ENCODE data around the gene BMPR1A. TPM values are rescaled to one million over a fixed set of nuclear protein-coding genes. Genes with fewer than 3 reads are reported as not detected.

Gene BMPR1A
- total and polyA plus RNA-seq, 2 of the 13 experiments (the other 11 are each of a cell fraction or from before 2014, with no cell fraction given): 17.8 to 44.2 TPM

DNA sequence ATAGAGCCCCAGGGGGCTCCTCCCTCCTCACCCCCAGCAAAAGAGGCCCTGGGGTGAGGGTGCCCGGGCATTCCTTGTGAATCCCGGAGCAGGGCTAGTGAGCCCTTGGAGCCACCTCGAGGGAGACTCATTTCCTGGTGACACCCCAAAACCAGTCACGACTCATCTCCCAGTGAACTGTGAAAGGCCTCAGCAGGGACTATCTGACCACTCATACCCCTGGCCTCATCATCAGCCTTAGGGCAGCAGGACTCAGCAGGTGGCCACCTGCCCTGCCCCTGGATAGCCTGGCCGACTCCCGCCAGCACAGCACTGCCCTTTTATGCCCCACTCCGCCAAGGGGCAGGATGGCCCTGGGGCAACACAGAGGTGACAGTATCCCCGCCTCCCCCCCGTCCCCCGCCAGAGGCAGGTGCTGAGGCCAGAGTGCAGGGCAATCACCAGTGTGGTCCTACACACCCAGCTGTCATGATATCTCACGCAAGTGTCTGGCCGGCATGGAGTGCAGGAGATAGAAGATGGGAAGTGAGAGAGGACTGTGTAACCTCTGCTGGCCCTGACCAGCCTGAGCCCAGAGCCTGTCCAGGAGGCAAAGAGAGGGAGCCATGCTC lies 205.2 kb downstream of the BMPR1A start:
- no peak overlapping the region for H2AFZ ChIP-seq (ENCODE audit: low read length)
- H4K20me1 ChIP-seq (ENCODE audit: insufficient read depth, low read length): no peaks in the 10 kb centered on the region
- no peak overlapping the region for H3K9ac ChIP-seq (ENCODE audit: insufficient read depth, low read depth, low read length)
- in situ Hi-C loops (cut with HindIII; ENCODE audit: extremely low pct_ligation_motif_present, low pct_unique_long_range_greater_than_20kb) (no loop called here), intact Hi-C loops (cut with micrococcal nuclease; ENCODE audit: unreplicated experiment) (no loop called here)
- no peaks in the 10 kb centered on the region for H3K79me2 ChIP-seq (ENCODE audit: insufficient read depth, low read length)
- TF ChIP-seq PPARG (CRISPR knock-in tag; conservative IDR thresholded peaks at IDR 0.05) (no peak), TAF1 (CRISPR knock-in tag; IDR thresholded peaks at IDR 0.05) (no peak)
- TF ChIP-seq, protein P1, sequence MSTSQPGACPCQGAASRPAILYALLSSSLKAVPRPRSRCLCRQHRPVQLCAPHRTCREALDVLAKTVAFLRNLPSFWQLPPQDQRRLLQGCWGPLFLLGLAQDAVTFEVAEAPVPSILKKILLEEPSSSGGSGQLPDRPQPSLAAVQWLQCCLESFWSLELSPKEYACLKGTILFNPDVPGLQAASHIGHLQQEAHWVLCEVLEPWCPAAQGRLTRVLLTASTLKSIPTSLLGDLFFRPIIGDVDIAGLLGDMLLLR (CRISPR knock-in tag; IDR thresholded peaks at IDR 0.05): no peak
- no peak for FAIRE-seq
- ATAC-seq: no peak
- WGBS (ENCODE audit: low lambda C conversion rate): 10% methylated on average over 2 of the region's 12 CpGs
- H3K9me3 ChIP-seq (ENCODE audit: low read length): no peaks in the 10 kb centered on the region
- BruUV-seq (replicated peaks): no TSS peak
- H3K27ac ChIP-seq (ENCODE audit: extremely low read length, insufficient read depth, low read length): no peak overlapping the region
- H3K27me3 ChIP-seq (ENCODE audit: control insufficient read depth in 1 of 2, insufficient read depth in 2 of 2, low read length in 2 of 2): peaks cover 10 to 64% of the 10 kb centered on the region in 2 experiments
- no peaks in the 10 kb centered on the region for H3K36me3 ChIP-seq (replicated peaks in 1 of 2; ENCODE audit: control insufficient read depth in 1 of 2, insufficient read depth in 2 of 2, low read length in 2 of 2)
- ChIA-PET CTCF (ENCODE audit: low intra/inter-chr PET ratio, low total read pairs) (interaction anchor here (1.8 kb wide), 1 partner anchor 22 kb away, joined by 20 read pairs; no protein-coding TSS in a partner anchor), POLR2A (interaction anchor here (0.6 kb wide), 1 partner anchor 67 kb away, joined by 3 read pairs; no protein-coding TSS in a partner anchor)
- peaks cover 58% of the 10 kb centered on the region for H3K4me1 ChIP-seq (ENCODE audit: insufficient read depth, low read length)
- no peak overlapping the region for H3K4me2 ChIP-seq (ENCODE audit: low read depth, low read length)
- H3K4me3 ChIP-seq (replicated peaks in 1 of 3; ENCODE audit: insufficient read depth in 1 of 3, low read depth in 2 of 3, low read length in 3 of 3): no peak overlapping the region
- no peak for DNase-seq (ENCODE audit: low spot score)

DNA sequence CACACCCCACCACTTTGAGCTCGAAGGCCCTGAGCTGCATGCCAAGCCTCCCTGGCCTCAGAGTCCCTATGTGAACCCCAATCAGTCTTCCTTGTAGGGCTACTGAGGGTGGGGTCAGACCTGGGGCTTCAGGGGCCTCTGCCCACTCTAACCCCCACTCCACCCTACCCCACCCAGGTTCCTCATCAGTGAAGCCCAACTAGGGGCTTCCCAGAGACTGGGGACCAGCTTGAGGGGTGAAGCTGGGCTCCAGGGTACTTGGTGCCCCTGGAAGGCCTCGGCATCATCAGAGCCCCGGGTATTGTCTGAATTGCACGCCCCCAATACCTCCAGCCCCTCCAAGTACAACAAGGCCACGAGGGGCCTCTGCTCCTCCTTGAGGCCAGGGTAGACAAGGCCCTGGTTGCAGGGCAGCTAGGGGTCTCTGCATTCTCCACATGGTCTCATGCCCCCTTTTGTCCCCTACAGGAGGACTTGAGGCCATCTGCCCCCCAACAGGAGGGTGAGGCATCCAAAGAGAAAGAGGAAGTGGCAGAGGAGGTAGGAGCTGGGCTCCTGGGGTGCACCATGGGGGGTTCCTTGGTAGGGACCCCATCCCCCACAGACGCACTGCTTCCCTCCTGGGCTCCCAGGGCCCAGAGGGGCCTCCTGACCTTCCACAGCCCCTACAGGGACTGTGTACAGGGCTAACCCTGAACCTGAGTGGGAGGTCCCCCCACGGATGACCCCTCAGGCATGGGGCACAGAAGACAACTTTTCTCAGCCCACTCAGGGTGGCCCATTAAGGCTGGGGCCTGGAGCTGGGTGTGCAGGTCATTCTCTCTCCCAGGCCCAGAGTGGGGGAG lies 205.9 kb downstream of the BMPR1A start:
- no peak for DNase-seq (ENCODE audit: low spot score)
- Histone ChIP-seq H3K79me2 (ENCODE audit: insufficient read depth, low read length) (no peaks in the 10 kb centered on the region), H2AFZ (ENCODE audit: low read length) (no peak overlapping the region), H3K27ac (ENCODE audit: extremely low read length, insufficient read depth, low read length) (no peak overlapping the region), H3K4me1 (ENCODE audit: insufficient read depth, low read length) (peaks cover 59% of the 10 kb centered on the region), H3K4me3 (replicated peaks in 1 of 3; ENCODE audit: insufficient read depth in 1 of 3, low read depth in 2 of 3, low read length in 3 of 3) (no peak overlapping the region), H3K36me3 (replicated peaks in 1 of 2; ENCODE audit: control insufficient read depth in 1 of 2, insufficient read depth in 2 of 2, low read length in 2 of 2) (no peaks in the 10 kb centered on the region), H3K9me3 (ENCODE audit: low read length) (no peaks in the 10 kb centered on the region), H4K20me1 (ENCODE audit: insufficient read depth, low read length) (no peaks in the 10 kb centered on the region), H3K4me2 (ENCODE audit: low read depth, low read length) (no peak overlapping the region), H3K27me3 (ENCODE audit: control insufficient read depth in 1 of 2, insufficient read depth in 2 of 2, low read length in 2 of 2) (peaks cover 6 to 57% of the 10 kb centered on the region in 2 experiments; a peak in 4 of 5 replicates), H3K9ac (ENCODE audit: insufficient read depth, low read depth, low read length) (no peak overlapping the region)
- ChIA-PET POLR2A (interaction anchor here (0.6 kb wide), 1 partner anchor 66 kb away, joined by 3 read pairs; no protein-coding TSS in a partner anchor), CTCF (ENCODE audit: low intra/inter-chr PET ratio, low total read pairs) (no interaction called here)
- intact Hi-C loops (cut with micrococcal nuclease; ENCODE audit: unreplicated experiment) (no loop called here), in situ Hi-C loops (cut with HindIII; ENCODE audit: extremely low pct_ligation_motif_present, low pct_unique_long_range_greater_than_20kb) (no loop called here)
- ATAC-seq: no peak
- no TSS peak for BruUV-seq (replicated peaks)
- no peak for FAIRE-seq
- 10% methylated on average over 5 of the region's 7 CpGs for WGBS (ENCODE audit: low lambda C conversion rate)
- TF ChIP-seq ZNF549 (CRISPR knock-in tag; IDR thresholded peaks at IDR 0.05): no peak
- TF ChIP-seq, protein P2, sequence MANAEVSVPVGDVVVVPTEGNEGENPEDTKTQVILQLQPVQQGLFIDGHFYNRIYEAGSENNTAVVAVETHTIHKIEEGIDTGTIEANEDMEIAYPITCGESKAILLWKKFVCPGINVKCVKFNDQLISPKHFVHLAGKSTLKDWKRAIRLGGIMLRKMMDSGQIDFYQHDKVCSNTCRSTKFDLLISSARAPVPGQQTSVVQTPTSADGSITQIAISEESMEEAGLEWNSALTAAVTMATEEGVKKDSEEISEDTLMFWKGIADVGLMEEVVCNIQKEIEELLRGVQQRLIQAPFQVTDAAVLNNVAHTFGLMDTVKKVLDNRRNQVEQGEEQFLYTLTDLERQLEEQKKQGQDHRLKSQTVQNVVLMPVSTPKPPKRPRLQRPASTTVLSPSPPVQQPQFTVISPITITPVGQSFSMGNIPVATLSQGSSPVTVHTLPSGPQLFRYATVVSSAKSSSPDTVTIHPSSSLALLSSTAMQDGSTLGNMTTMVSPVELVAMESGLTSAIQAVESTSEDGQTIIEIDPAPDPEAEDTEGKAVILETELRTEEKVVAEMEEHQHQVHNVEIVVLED (CRISPR knock-in tag; IDR thresholded peaks at IDR 0.05; ENCODE audit: borderline replicate concordance): no peak
- TF ChIP-seq, protein P3, sequence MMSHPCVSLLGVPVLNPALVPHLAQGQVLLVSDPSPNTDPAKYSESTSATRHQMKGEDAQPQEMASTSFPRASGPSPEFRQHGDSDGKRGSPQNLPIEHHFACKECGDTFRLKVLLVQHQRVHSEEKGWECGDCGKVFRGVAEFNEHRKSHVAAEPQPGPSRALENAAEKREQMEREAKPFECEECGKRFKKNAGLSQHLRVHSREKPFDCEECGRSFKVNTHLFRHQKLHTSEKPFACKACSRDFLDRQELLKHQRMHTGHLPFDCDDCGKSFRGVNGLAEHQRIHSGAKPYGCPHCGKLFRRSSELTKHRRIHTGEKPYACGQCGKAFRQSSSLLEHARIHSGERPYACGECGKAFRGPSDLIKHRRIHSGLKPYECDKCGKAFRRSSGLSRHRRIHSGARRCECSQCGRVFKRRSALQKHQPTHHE (CRISPR knock-in tag; IDR thresholded peaks at IDR 0.05; ENCODE audit: borderline replicate concordance): no peak
- no peak for TF ChIP-seq PPARG (CRISPR knock-in tag; conservative IDR thresholded peaks at IDR 0.05)
- TF ChIP-seq, protein P4, sequence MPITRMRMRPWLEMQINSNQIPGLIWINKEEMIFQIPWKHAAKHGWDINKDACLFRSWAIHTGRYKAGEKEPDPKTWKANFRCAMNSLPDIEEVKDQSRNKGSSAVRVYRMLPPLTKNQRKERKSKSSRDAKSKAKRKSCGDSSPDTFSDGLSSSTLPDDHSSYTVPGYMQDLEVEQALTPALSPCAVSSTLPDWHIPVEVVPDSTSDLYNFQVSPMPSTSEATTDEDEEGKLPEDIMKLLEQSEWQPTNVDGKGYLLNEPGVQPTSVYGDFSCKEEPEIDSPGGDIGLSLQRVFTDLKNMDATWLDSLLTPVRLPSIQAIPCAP (CRISPR knock-in tag; IDR thresholded peaks at IDR 0.05; ENCODE audit: low read depth): no peak
- TF ChIP-seq, protein P5, sequence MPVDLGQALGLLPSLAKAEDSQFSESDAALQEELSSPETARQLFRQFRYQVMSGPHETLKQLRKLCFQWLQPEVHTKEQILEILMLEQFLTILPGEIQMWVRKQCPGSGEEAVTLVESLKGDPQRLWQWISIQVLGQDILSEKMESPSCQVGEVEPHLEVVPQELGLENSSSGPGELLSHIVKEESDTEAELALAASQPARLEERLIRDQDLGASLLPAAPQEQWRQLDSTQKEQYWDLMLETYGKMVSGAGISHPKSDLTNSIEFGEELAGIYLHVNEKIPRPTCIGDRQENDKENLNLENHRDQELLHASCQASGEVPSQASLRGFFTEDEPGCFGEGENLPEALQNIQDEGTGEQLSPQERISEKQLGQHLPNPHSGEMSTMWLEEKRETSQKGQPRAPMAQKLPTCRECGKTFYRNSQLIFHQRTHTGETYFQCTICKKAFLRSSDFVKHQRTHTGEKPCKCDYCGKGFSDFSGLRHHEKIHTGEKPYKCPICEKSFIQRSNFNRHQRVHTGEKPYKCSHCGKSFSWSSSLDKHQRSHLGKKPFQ (CRISPR knock-in tag; IDR thresholded peaks at IDR 0.05; ENCODE audit: insufficient replicate concordance): no peak
- no peak for TF ChIP-seq SRY (CRISPR knock-in tag; IDR thresholded peaks at IDR 0.05)

Data from HepG2 (cell line).